Measurements from ENCODE around the gene RBM4B.
A peak's percentile ranks its signal among the peaks of the same experiment; 100 is the strongest.

RBM4B gene

GRCh38 chr11:66639066-66639813 lies 38.4 kb downstream of the RBM4B start:
- DNase-seq: no peak

DNA sequence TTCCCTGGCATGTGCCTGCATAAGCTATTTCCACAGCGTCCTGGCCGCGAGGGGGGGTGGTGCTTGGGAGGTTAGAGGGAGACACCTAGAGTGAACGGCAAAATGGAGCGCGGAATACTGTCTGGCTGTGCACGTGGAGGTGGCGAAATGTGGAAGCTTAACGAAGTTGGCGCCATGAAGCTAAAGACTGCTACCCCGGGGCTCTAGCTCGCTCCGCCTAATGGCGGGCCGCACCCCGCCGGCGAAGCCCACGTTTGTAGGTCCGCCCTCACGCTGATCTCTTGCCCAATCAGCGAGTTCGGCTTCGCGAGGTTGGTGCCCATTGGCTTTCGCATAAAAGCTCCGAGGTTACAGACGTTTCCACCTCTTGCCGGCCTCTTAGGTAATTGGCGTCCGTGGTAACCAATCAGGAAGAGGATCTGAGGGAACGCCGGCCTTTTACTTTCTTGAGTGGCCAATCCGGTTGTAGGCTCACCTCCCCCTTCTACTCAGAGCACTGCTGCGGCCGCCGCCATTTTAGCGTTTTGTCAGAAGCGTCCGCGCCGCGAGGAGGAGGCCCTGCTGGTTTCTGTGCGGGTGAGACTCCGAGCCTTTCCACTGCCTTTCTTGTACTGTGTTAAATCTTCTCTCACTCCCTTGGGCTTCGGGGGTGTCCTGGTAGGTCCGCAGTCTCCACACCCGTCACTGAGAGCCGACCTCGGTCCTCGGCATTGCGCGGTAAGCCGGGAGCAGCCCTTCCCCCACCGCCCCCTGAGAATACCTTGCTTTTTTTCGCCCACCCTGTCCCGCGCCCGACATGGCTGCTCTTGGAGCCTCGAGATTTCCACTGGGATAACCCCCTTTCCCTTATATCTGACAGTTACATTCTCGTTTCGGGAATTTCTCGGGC lies 39.3 kb downstream of the RBM4B start, which contains the start of gene RBM4:
RBM4 (plus strand) TSS at position 527 of the 889 bp plus-strand sequence. CDS start 1,009 bp downstream, outside the sequence.
- peak; percentile 96 for DNase-seq

DNA sequence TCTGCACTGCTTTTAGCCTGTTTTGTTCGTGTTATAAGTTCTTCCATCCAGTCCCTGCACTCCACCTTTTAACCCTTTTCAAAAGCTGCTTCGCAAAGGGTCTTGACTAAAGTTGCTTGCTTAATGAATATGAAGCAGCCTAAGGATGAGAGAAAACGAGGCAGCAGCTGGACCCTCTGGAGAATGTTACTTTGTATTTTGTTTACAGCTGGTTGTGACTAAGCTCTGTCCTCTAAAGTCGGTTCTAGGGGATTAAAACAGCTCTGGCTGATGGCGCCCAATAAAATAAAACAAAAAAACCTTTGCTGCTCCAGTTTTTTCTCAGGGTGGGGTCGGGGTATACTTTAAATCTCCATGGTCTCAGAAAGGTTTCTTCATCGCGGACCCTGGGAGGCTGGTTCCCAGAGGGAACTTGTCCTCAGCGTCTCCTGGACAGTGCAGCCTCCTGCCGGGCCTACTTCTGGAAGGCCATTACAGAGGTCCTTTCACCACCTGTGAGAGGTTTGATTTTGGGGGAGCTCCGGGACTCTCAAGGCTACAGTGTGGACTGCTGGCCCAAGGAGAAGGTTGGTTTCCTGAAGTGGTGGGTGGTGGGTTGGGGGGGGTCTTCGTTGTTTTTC lies 40.0 kb downstream of the RBM4B start:
- no peak for DNase-seq

GRCh38 chr11:66636411-66636810 lies 41.3 kb downstream of the RBM4B start:
- no peak for DNase-seq

- DNase-seq: no peak
These were observed 44.7 kb downstream of the RBM4B start for GRCh38 chr11:66632952-66633351.

DNA sequence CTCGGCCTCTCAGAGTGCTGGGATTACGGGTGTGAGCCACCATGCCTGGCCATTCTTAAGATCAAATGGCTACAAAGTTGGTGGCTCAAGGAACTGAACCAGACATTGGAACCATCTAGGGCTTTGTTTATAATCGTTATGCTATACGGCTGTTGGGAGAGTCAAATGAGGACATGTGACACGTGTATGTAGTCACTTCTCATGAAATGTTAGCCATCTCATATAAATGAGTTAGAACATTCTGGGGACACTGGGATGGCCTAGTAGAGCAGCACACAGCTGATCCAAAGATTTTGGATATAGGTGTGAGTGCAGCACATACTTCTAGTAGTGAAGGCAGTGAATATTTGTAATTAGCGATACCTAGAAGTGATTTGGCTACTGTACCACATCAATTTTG lies 45.8 kb downstream of the RBM4B start:
- DNase-seq: no peak

DNA sequence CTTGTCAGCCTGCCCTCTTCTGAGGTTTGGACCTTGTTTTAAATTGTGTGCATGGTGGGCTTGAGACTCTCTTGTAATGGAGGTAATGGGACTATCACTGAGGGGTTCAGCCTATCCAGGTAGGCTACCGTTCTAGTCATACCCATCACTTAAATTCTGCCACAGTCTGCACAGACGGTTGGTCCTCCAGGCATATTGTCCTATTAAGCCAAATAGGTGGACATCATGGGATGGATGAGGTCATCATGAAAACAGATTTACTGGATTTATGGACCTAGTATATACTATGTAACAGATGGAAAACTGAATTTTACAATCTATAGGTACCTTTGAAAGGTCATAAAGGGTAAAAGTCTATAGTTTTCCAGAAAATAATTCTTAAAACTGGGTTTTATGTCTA lies 48.3 kb downstream of the RBM4B start:
- DNase-seq: no peak

DNA sequence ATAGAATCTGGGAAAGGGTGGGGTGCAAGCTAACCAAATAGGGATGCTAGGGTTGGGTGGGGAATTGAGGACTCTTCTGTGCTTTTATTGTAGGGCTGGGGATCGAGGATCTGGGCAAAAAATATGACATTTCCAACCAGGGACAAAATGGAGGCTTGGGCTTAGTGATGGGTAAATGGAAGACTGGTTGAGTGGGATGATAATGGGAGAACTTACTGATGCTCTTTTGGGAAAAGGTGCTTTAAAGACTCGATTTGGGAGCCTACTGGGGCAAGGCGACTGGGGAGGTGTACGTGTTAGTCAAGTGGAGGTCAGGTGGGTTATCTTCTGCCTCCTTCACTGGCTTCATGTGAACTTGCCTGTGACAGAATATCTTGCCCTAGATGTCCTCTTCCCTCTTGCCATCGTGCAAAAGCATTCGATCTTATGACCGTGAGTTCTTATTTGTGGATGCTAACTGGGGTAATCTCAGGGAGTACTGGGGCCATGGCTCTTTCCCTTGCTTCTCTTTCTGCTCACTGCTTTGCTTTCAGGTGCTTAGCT lies 49.6 kb downstream of the RBM4B start:
- DNase-seq: no peak

- no peak for DNase-seq
These were observed 50.8 kb downstream of the RBM4B start for GRCh38 chr11:66626926-66627325.

DNA sequence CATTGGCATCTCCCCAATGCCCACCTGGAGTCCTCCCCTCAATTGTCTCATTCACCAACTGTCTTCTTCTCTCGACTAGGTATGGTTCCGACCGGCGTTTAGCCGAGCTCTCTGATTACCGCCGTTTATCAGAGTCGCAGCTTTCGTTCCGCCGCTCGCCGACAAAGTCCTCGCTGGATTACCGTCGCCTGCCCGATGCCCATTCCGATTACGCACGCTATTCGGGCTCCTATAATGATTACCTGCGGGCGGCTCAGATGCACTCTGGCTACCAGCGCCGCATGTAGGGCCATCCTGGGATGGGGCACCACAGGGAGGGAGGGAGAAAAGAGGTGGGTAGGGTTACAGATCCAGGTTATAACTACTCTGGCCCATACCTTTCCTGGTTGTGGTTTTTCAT lies 51.3 kb downstream of the RBM4B start:
- DNase-seq: no peak

- no peak for DNase-seq
These were observed 51.9 kb downstream of the RBM4B start for GRCh38 chr11:66625752-66626149.

- DNase-seq: no peak
These were observed 52.5 kb downstream of the RBM4B start for GRCh38 chr11:66625041-66625751.

DNA sequence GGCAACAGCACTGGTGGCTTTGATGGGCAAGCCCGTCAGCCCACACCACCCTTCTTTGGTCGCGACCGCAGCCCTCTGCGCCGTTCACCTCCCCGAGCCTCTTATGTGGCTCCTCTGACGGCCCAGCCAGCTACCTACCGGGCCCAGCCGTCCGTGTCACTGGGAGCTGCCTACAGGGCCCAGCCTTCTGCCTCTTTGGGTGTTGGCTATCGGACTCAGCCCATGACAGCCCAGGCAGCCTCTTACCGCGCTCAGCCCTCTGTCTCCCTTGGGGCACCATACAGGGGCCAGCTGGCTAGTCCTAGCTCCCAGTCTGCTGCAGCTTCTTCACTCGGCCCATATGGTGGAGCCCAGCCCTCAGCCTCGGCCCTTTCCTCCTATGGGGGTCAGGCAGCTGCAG lies 53.2 kb downstream of the RBM4B start:
- no peak for DNase-seq

DNA sequence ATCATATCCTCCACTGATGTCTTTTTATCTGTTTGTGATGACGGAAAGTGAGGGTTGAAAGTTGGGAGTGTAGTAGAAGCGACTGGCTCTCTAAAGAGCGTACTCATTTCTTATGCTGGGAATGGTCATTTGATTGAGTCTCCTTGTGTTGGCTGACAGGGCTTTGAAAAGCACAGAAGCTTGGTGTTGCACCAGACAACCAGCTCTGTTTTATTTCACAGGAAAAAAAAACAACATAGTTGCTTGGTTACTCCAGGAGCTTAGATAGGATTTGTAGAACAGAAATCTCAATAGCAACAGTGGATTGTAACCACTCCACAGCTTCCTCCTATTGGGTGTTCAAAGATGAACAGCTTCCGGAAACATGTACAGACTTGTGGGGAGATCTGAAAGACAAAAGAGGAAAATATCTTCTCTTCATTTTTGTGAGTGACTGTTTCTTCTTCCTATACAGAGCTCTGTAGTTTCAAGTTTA lies 58.6 kb downstream of the RBM4B start:
- DNase-seq: peak; percentile 70

GRCh38 chr11:66617155-66617834 lies 60.4 kb downstream of the RBM4B start:
- DNase-seq: no peak

DNA sequence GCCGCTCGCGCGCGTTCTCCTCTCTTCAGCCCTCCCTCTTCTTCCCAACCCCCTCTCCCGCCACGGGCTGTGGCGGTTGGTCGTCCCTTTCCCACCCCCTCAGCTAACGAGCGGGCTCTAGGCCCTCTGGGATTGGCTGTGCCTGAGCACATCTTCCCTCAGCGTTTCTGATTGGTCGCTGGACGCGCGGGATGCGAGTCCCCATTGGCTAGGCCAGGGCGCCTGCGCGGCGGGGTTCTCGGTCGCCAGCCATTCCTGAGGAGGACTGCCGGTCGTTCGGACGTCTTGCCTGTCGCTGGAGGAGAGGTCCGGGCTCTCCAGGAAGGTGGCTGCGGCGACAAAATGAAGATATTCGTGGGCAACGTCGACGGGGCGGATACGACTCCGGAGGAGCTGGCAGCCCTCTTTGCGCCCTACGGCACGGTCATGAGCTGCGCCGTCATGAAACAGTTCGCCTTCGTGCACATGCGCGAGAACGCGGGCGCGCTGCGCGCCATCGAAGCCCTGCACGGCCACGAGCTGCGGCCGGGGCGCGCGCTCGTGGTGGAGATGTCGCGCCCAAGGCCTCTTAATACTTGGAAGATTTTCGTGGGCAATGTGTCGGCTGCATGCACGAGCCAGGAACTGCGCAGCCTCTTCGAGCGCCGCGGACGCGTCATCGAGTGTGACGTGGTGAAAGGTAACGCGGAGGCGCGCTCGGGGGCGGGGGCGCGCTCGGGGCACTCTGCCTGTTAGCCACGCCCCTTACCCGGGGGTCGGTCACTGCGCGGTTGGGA lies 61.1 kb downstream of the RBM4B start, which contains the start of gene RBM14:
RBM14 (plus strand) TSS at position 252 of the 776 bp plus-strand sequence; CDS start at position 343, 91 bp downstream.
- DNase-seq: peak; percentile 92
